HG03520 (cell line): ENCODE measurements around the gene PTN.

Source experiments
- ATAC-seq: cut with Tn5 transposase; IDR thresholded peaks from one replicate; pipeline ENCODE4 v1.9.1; 2021; ENCODE audit warnings: mild to moderate bottlenecking, moderate library complexity; ENCODE audit not compliant: unreplicated experiment

PTN gene

GRCh38 chr7:137343281-137343841 lies at the start of gene PTN:
Gene PTN (minus strand): TSS chr7:137343733. CDS start chr7:137254973, 88,760 bp downstream.
- no peak for ATAC-seq

- ATAC-seq = no peak
Measured at GRCh38 chr7:137390076-137390475, 46.5 kb upstream of the PTN start.

GRCh38 chr7:137388916-137389315 lies 45.4 kb upstream of the PTN start:
- ATAC-seq = no peak

GRCh38 chr7:137386966-137387365 lies 43.4 kb upstream of the PTN start:
- ATAC-seq = no peak

- no peak for ATAC-seq
Measured at GRCh38 chr7:137381045-137381444, 37.5 kb upstream of the PTN start.

- no peak for ATAC-seq
Measured at GRCh38 chr7:137373507-137373906, 30.0 kb upstream of the PTN start.

GRCh38 chr7:137371616-137372015 lies 28.1 kb upstream of the PTN start:
- no peak for ATAC-seq

- no peak for ATAC-seq
Measured at GRCh38 chr7:137366995-137367394, 23.5 kb upstream of the PTN start.

GRCh38 chr7:137363683-137364082 lies 20.1 kb upstream of the PTN start:
- no peak for ATAC-seq

- no peak for ATAC-seq
Measured at GRCh38 chr7:137360087-137360679, 16.6 kb upstream of the PTN start.

GRCh38 chr7:137354961-137355360 lies 11.4 kb upstream of the PTN start:
- no peak for ATAC-seq

- no peak for ATAC-seq
Measured at GRCh38 chr7:137354396-137354795, 10.9 kb upstream of the PTN start.

GRCh38 chr7:137351941-137352340 lies 8.4 kb upstream of the PTN start:
- ATAC-seq = no peak

- no peak for ATAC-seq
Measured at GRCh38 chr7:137345799-137346449, 2.4 kb upstream of the PTN start.

- ATAC-seq = no peak
Measured at GRCh38 chr7:137342828-137343261, 688 bp downstream of the PTN start.

GRCh38 chr7:137342265-137342664 lies 1.3 kb downstream of the PTN start:
- ATAC-seq = no peak

- no peak for ATAC-seq
Measured at GRCh38 chr7:137337902-137338301, 5.6 kb downstream of the PTN start.

- no peak for ATAC-seq
Measured at GRCh38 chr7:137335814-137336213, 7.7 kb downstream of the PTN start.

GRCh38 chr7:137331378-137331777 lies 12.2 kb downstream of the PTN start:
- no peak for ATAC-seq

GRCh38 chr7:137329411-137329810 lies 14.1 kb downstream of the PTN start:
- no peak for ATAC-seq

GRCh38 chr7:137328373-137329120 lies 15.0 kb downstream of the PTN start:
- no peak for ATAC-seq

- ATAC-seq = no peak
Measured at GRCh38 chr7:137325927-137326326, 17.6 kb downstream of the PTN start.
